ENCODE results near the gene ACP5.
"Not testable (repeated sequence)": the region's sequence is repeated elsewhere in the genome, so short reads cannot be mapped to it uniquely, and the experiment has no call there.

Gene ACP5

GRCh38 chr19:11594084-11594483 is 16.6 kb upstream of the ACP5 start:
- H3K4me3 Mint-ChIP-seq = no peak overlapping the region
- peaks cover 17% of the 10 kb centered on the region for H3K4me1 Mint-ChIP-seq (ENCODE audit: low read depth)
- H3K27me3 Mint-ChIP-seq = no peaks in the 10 kb centered on the region
- no peaks in the 10 kb centered on the region for H3K9me3 Mint-ChIP-seq
- no peak overlapping the region for H3K27ac Mint-ChIP-seq
- peaks cover 1% of the 10 kb centered on the region for H3K36me3 Mint-ChIP-seq (ENCODE audit: low read depth)

GRCh38 chr19:11587975-11588631 is 10.7 kb upstream of the ACP5 start:
- H3K27ac Mint-ChIP-seq = no peak overlapping the region
- no peaks in the 10 kb centered on the region for H3K27me3 Mint-ChIP-seq
- no peak overlapping the region for H3K4me3 Mint-ChIP-seq
- no peaks in the 10 kb centered on the region for H3K9me3 Mint-ChIP-seq
- H3K4me1 Mint-ChIP-seq (ENCODE audit: low read depth) = peaks cover 16% of the 10 kb centered on the region
- H3K36me3 Mint-ChIP-seq (ENCODE audit: low read depth) = no peaks in the 10 kb centered on the region

GRCh38 chr19:11587302-11587974 is 10.0 kb upstream of the ACP5 start:
- Mint-ChIP-seq H3K27ac (no peak overlapping the region), H3K9me3 (no peaks in the 10 kb centered on the region), H3K36me3 (ENCODE audit: low read depth) (no peaks in the 10 kb centered on the region), H3K27me3 (no peaks in the 10 kb centered on the region), H3K4me3 (no peak overlapping the region), H3K4me1 (ENCODE audit: low read depth) (peaks cover 16% of the 10 kb centered on the region)

- Mint-ChIP-seq H3K4me3 (no peak overlapping the region), H3K36me3 (ENCODE audit: low read depth) (no peaks in the 10 kb centered on the region), H3K27me3 (no peaks in the 10 kb centered on the region), H3K27ac (no peak overlapping the region), H3K4me1 (ENCODE audit: low read depth) (peaks cover 25% of the 10 kb centered on the region), H3K9me3 (no peaks in the 10 kb centered on the region)
Measured at GRCh38 chr19:11586331-11586730, 8.9 kb upstream of the ACP5 start.

- Mint-ChIP-seq H3K27me3 (no peaks in the 10 kb centered on the region), H3K9me3 (no peaks in the 10 kb centered on the region), H3K36me3 (ENCODE audit: low read depth) (no peaks in the 10 kb centered on the region), H3K27ac (peak overlapping the region; percentile 90), H3K4me1 (ENCODE audit: low read depth) (peaks cover 46% of the 10 kb centered on the region), H3K4me3 (peak overlapping the region; percentile 76)
Measured at GRCh38 chr19:11581740-11582139, 4.3 kb upstream of the ACP5 start.

GRCh38 chr19:11580116-11580515 is 2.7 kb upstream of the ACP5 start:
- Mint-ChIP-seq H3K27ac (no peak overlapping the region), H3K36me3 (ENCODE audit: low read depth) (no peaks in the 10 kb centered on the region), H3K27me3 (no peaks in the 10 kb centered on the region), H3K4me1 (ENCODE audit: low read depth) (peaks cover 46% of the 10 kb centered on the region), H3K9me3 (no peaks in the 10 kb centered on the region), H3K4me3 (no peak overlapping the region)

GRCh38 chr19:11578258-11579142 is 1.1 kb upstream of the ACP5 start:
- Mint-ChIP-seq H3K36me3 (ENCODE audit: low read depth) (no peaks in the 10 kb centered on the region), H3K4me3 (peak overlapping the region; percentile 64), H3K27me3 (no peaks in the 10 kb centered on the region), H3K9me3 (no peaks in the 10 kb centered on the region), H3K4me1 (ENCODE audit: low read depth) (peaks cover 46% of the 10 kb centered on the region), H3K27ac (no peak overlapping the region)

- Mint-ChIP-seq H3K27ac (no peak overlapping the region), H3K4me3 (no peak overlapping the region), H3K36me3 (ENCODE audit: low read depth) (no peaks in the 10 kb centered on the region), H3K4me1 (ENCODE audit: low read depth) (peaks cover 32% of the 10 kb centered on the region), H3K27me3 (no peaks in the 10 kb centered on the region), H3K9me3 (no peaks in the 10 kb centered on the region)
Measured at GRCh38 chr19:11576227-11576626, 1.2 kb downstream of the ACP5 start.

- Mint-ChIP-seq H3K9me3 (no peaks in the 10 kb centered on the region), H3K27me3 (no peaks in the 10 kb centered on the region), H3K27ac (peak overlapping the region; percentile 72), H3K4me3 (no peak overlapping the region), H3K36me3 (ENCODE audit: low read depth) (no peaks in the 10 kb centered on the region), H3K4me1 (ENCODE audit: low read depth) (peaks cover 21% of the 10 kb centered on the region)
Measured at GRCh38 chr19:11574689-11575088, 2.8 kb downstream of the ACP5 start.

- H3K4me1 Mint-ChIP-seq (ENCODE audit: low read depth) = peaks cover 18% of the 10 kb centered on the region
- H3K27ac Mint-ChIP-seq; H3K9me3 Mint-ChIP-seq; H3K36me3 Mint-ChIP-seq (ENCODE audit: low read depth); H3K27me3 Mint-ChIP-seq; H3K4me3 Mint-ChIP-seq: not testable (repeated sequence)
Measured at GRCh38 chr19:11573763-11574162, 3.7 kb downstream of the ACP5 start.

- H3K9me3 Mint-ChIP-seq; H3K4me3 Mint-ChIP-seq; H3K27ac Mint-ChIP-seq; H3K36me3 Mint-ChIP-seq (ENCODE audit: low read depth); H3K27me3 Mint-ChIP-seq: not testable (repeated sequence)
- peaks cover 22% of the 10 kb centered on the region for H3K4me1 Mint-ChIP-seq (ENCODE audit: low read depth)
Measured at GRCh38 chr19:11573354-11573753, 4.1 kb downstream of the ACP5 start.

- Mint-ChIP-seq H3K27me3 (no peaks in the 10 kb centered on the region), H3K27ac (peak overlapping the region; percentile 11), H3K4me3 (no peak overlapping the region), H3K4me1 (ENCODE audit: low read depth) (peaks cover 24% of the 10 kb centered on the region), H3K9me3 (no peaks in the 10 kb centered on the region), H3K36me3 (ENCODE audit: low read depth) (peaks cover 4% of the 10 kb centered on the region)
Measured at GRCh38 chr19:11570039-11570462, 7.4 kb downstream of the ACP5 start.

- peak overlapping the region; percentile 55 for H3K27ac Mint-ChIP-seq
- H3K27me3 Mint-ChIP-seq = no peaks in the 10 kb centered on the region
- peaks cover 4% of the 10 kb centered on the region for H3K36me3 Mint-ChIP-seq (ENCODE audit: low read depth)
- H3K9me3 Mint-ChIP-seq = no peaks in the 10 kb centered on the region
- peaks cover 26% of the 10 kb centered on the region for H3K4me1 Mint-ChIP-seq (ENCODE audit: low read depth)
- H3K4me3 Mint-ChIP-seq = no peak overlapping the region
Measured at GRCh38 chr19:11566164-11566563, 11.3 kb downstream of the ACP5 start.

- not testable (repeated sequence) for H3K9me3 Mint-ChIP-seq; H3K36me3 Mint-ChIP-seq (ENCODE audit: low read depth); H3K4me3 Mint-ChIP-seq; H3K27me3 Mint-ChIP-seq; H3K27ac Mint-ChIP-seq
- H3K4me1 Mint-ChIP-seq (ENCODE audit: low read depth) = peaks cover 29% of the 10 kb centered on the region
Measured at GRCh38 chr19:11565649-11565980, 11.8 kb downstream of the ACP5 start.

GRCh38 chr19:11564082-11564807 is 13.2 kb downstream of the ACP5 start:
- not testable (repeated sequence) for H3K9me3 Mint-ChIP-seq; H3K27ac Mint-ChIP-seq; H3K27me3 Mint-ChIP-seq; H3K4me3 Mint-ChIP-seq; H3K36me3 Mint-ChIP-seq (ENCODE audit: low read depth)
- peaks cover 37% of the 10 kb centered on the region for H3K4me1 Mint-ChIP-seq (ENCODE audit: low read depth)
